ENCODE measurements around the gene LARGE1. TPM values are rescaled to one million over a fixed set of nuclear protein-coding genes. Genes with fewer than 3 reads are reported as not detected.

LARGE1 gene
- total RNA-seq, 2 donors from 2014 or later, result 80.5 to 101 TPM

GRCh38 chr22:33893512-33893911, 26.8 kb downstream of the LARGE1 start:
- Histone ChIP-seq H3K9me3 (no peaks in the 10 kb centered on the region), H3K27me3 (no peaks in the 10 kb centered on the region), H3K36me3 (no peaks in the 10 kb centered on the region), H3K27ac (no peak overlapping the region), H3K4me1 (peaks cover 0 to 25% of the 10 kb centered on the region in 2 donors), H3K4me3 (no peak overlapping the region)
- no peak for TF ChIP-seq CTCF (IDR thresholded peaks at IDR 0.05)
- DNase-seq (ENCODE audit: low spot score), result no peak

GRCh38 chr22:33891992-33892391, 28.3 kb downstream of the LARGE1 start:
- no peak for DNase-seq (ENCODE audit: low spot score)
- no peak for TF ChIP-seq CTCF (IDR thresholded peaks at IDR 0.05)
- Histone ChIP-seq H3K27me3 (no peaks in the 10 kb centered on the region), H3K9me3 (no peaks in the 10 kb centered on the region), H3K36me3 (no peaks in the 10 kb centered on the region), H3K4me3 (no peak overlapping the region), H3K27ac (no peak overlapping the region), H3K4me1 (peaks cover 0 to 20% of the 10 kb centered on the region in 2 donors)

- no peak for DNase-seq (ENCODE audit: low spot score)
- Histone ChIP-seq H3K4me1 (peaks cover 0 to 15% of the 10 kb centered on the region in 2 donors), H3K4me3 (no peak overlapping the region), H3K27ac (no peak overlapping the region), H3K27me3 (no peaks in the 10 kb centered on the region), H3K9me3 (no peaks in the 10 kb centered on the region), H3K36me3 (no peaks in the 10 kb centered on the region)
- TF ChIP-seq CTCF (IDR thresholded peaks at IDR 0.05), result no peak
Measured at GRCh38 chr22:33891455-33891854, 28.8 kb downstream of the LARGE1 start.

GRCh38 chr22:33889748-33890147, 30.5 kb downstream of the LARGE1 start:
- Histone ChIP-seq H3K27ac (no peak overlapping the region), H3K4me3 (no peak overlapping the region), H3K4me1 (peaks cover 0 to 21% of the 10 kb centered on the region in 2 donors), H3K27me3 (no peaks in the 10 kb centered on the region), H3K9me3 (no peaks in the 10 kb centered on the region), H3K36me3 (no peaks in the 10 kb centered on the region)
- no peak for DNase-seq (ENCODE audit: low spot score)
- TF ChIP-seq CTCF (IDR thresholded peaks at IDR 0.05), result no peak

GRCh38 chr22:33888821-33889220, 31.5 kb downstream of the LARGE1 start:
- no peak for TF ChIP-seq CTCF (IDR thresholded peaks at IDR 0.05)
- peaks cover 0 to 30% of the 10 kb centered on the region in 2 donors for H3K4me1 ChIP-seq

GRCh38 chr22:33887173-33887572, 33.1 kb downstream of the LARGE1 start:
- Histone ChIP-seq H3K36me3 (no peaks in the 10 kb centered on the region), H3K4me3 (no peak overlapping the region), H3K9me3 (no peaks in the 10 kb centered on the region), H3K27me3 (no peaks in the 10 kb centered on the region), H3K4me1 (peaks cover 0 to 42% of the 10 kb centered on the region in 2 donors), H3K27ac (no peak overlapping the region)
- no peak for DNase-seq (ENCODE audit: low spot score)
- no peak for TF ChIP-seq CTCF (IDR thresholded peaks at IDR 0.05)

More at GRCh38 chr22:33888821-33889220, 31.5 kb downstream of the LARGE1 start:
- no peaks in the 10 kb centered on the region for H3K27me3 ChIP-seq
- DNase-seq (ENCODE audit: low spot score), result no peak
- no peaks in the 10 kb centered on the region for H3K36me3 ChIP-seq
- no peak overlapping the region for H3K27ac ChIP-seq
- no peak overlapping the region for H3K4me3 ChIP-seq
- H3K9me3 ChIP-seq, result no peaks in the 10 kb centered on the region

Measured in right atrium auricular region (tissue), 2 donors.